ENCODE results near the gene HSPB9. TPM values are rescaled to one million over a fixed set of nuclear protein-coding genes. Genes with fewer than 3 reads are reported as not detected.
A peak's percentile ranks its signal among the peaks of the same experiment; 100 is the strongest.

Gene HSPB9
- total RNA-seq, 1 experiment from 2014 or later, result not detected

GRCh38 chr17:42098730-42099399 is 23.7 kb upstream of the HSPB9 start:
- POLR2A ChIA-PET, result interaction anchor here (0.8 kb wide), 1 partner anchor 8 kb away, joined by 3 read pairs; no protein-coding TSS in a partner anchor
- no peak for ATAC-seq
- Histone ChIP-seq H2AFZ (ENCODE audit: low read depth, low read length, poor library complexity, severe bottlenecking) (no peak overlapping the region), H3K36me3 (ENCODE audit: control insufficient read depth in 1 of 2, insufficient read depth in 2 of 2, low read length in 2 of 2) (no peaks in the 10 kb centered on the region), H3K79me2 (ENCODE audit: insufficient read depth, low read length) (no peaks in the 10 kb centered on the region), H3K4me2 (ENCODE audit: low read length) (no peak overlapping the region), H4K20me1 (ENCODE audit: insufficient read depth) (no peaks in the 10 kb centered on the region), H3K9me2 (ENCODE audit: insufficient read depth) (no peaks in the 10 kb centered on the region), H3K27ac (ENCODE audit: low read depth, low read length) (no peak overlapping the region), H3K4me3 (replicated peaks in 1 of 2; ENCODE audit: low read depth in 1 of 2, low read length in 2 of 2) (no peak overlapping the region), H3K4me1 (ENCODE audit: control insufficient read depth in 1 of 2, insufficient read depth in 2 of 2, low read length in 2 of 2) (peaks cover 0 to 8% of the 10 kb centered on the region in 2 experiments; a peak in 3 of 4 replicates), H3K9ac (ENCODE audit: low read length) (no peak overlapping the region), H3K27me3 (ENCODE audit: insufficient read depth, low read length) (no peaks in the 10 kb centered on the region), H3K9me3 (ENCODE audit: control insufficient read depth in 1 of 2, insufficient read depth in 1 of 2, low read depth in 1 of 2, low read length in 2 of 2) (no peaks in the 10 kb centered on the region)
- CTCF ChIA-PET, result interaction anchor here (0.8 kb wide), 1 partner anchor 31 kb away, joined by 3 read pairs; no protein-coding TSS in a partner anchor
- DNase-seq (ENCODE audit: low read depth, low spot score), result no peak
- intact Hi-C loops (cut with micrococcal nuclease), result no loop called here
- TF ChIP-seq SRF (IDR thresholded peaks at IDR 0.05; ENCODE audit: low read depth), result no peak
- RAD21 ChIA-PET (ENCODE audit: low non-redundant PET in 1 of 2, low total read pairs in 2 of 2, uncharacterized antibody in 2 of 2, unreplicated experiment in 2 of 2), result no interaction called here
- BruUV-seq (replicated peaks), result no TSS peak

- ChIA-PET CTCF (interaction anchor here (0.6 to 2.3 kb wide), 14 partner anchors 10 to 290 kb away, joined by 3 to 15 read pairs (median 4); partner anchors contain the start of genes CNP, DHX58, DNAJC7 and KAT2A), RAD21 (ENCODE audit: low non-redundant PET in 1 of 2, low total read pairs in 2 of 2, uncharacterized antibody in 2 of 2, unreplicated experiment in 2 of 2) (no interaction called here), POLR2A (interaction anchor here (0.6 kb wide), 1 partner anchor 54 kb away, joined by 3 read pairs; no protein-coding TSS in a partner anchor)
- H4K20me1 ChIP-seq (ENCODE audit: insufficient read depth), result no peaks in the 10 kb centered on the region
- no peaks in the 10 kb centered on the region for H3K36me3 ChIP-seq (ENCODE audit: control insufficient read depth in 1 of 2, insufficient read depth in 2 of 2, low read length in 2 of 2)
- no TSS peak for BruUV-seq (replicated peaks)
- H3K4me2 ChIP-seq (ENCODE audit: low read length), result peak overlapping the region; percentile 55
- H3K9me3 ChIP-seq (ENCODE audit: control insufficient read depth in 1 of 2, insufficient read depth in 1 of 2, low read depth in 1 of 2, low read length in 2 of 2), result no peaks in the 10 kb centered on the region
- peak; percentile 94 for ATAC-seq
- peaks cover 0 to 8% of the 10 kb centered on the region in 2 experiments; a peak in 3 of 4 replicates for H3K4me1 ChIP-seq (ENCODE audit: control insufficient read depth in 1 of 2, insufficient read depth in 2 of 2, low read length in 2 of 2)
- H3K79me2 ChIP-seq (ENCODE audit: insufficient read depth, low read length), result no peaks in the 10 kb centered on the region
- H3K9ac ChIP-seq (ENCODE audit: low read length), result no peak overlapping the region
- intact Hi-C loops (cut with micrococcal nuclease), result loop anchor here (1.0 to 5.0 kb wide), 3 partner anchors 34 to 139 kb away; no protein-coding TSS in a partner anchor
- DNase-seq (ENCODE audit: low read depth, low spot score), result peak; percentile 61
- H3K27ac ChIP-seq (ENCODE audit: low read depth, low read length), result no peak overlapping the region
- H3K27me3 ChIP-seq (ENCODE audit: insufficient read depth, low read length), result no peaks in the 10 kb centered on the region
- H3K9me2 ChIP-seq (ENCODE audit: insufficient read depth), result no peaks in the 10 kb centered on the region
- TF ChIP-seq TCF7L2 (IDR thresholded peaks at IDR 0.05; ENCODE audit: borderline replicate concordance, extremely low read depth, insufficient read depth, insufficient read length) (no peak), EZH2 (IDR thresholded peaks at IDR 0.05) (no peak), ATF3 (IDR thresholded peaks at IDR 0.05) (no peak), SRF (IDR thresholded peaks at IDR 0.05; ENCODE audit: low read depth) (no peak), CTCF (IDR thresholded peaks at IDR 0.05 in 2 of 3, conservative IDR thresholded peaks at IDR 0.05 in 1 of 3; ENCODE audit: borderline replicate concordance in 1 of 3, insufficient read depth in 1 of 3, low read depth in 2 of 3, low read length in 2 of 3) (peak; percentile 92 to 99 (median 99)), RAD21 (IDR thresholded peaks at IDR 0.05; ENCODE audit: low read depth) (peak; percentile 94)
- 0 out of 4 replicates have a peak overlapping the region, but pooled peaks of 1 of the 2 experiments have one; percentile 19 for H3K4me3 ChIP-seq (replicated peaks in 1 of 2; ENCODE audit: low read depth in 1 of 2, low read length in 2 of 2)
- H2AFZ ChIP-seq (ENCODE audit: low read depth, low read length, poor library complexity, severe bottlenecking), result no peak overlapping the region
These were observed 20.9 kb upstream of the HSPB9 start for GRCh38 chr17:42101513-42102292.
